MM.1S (cell line): ENCODE measurements around the gene DHX36.

Source experiments
- EZH2phosphoT487 ChIP-seq: fragments of 300-600 bp; sonication (generic); IDR thresholded peaks from 2 replicates; pipeline ENCODE4 v1.6.1; 2018; ENCODE audit warnings: antibody characterized with exemption, low read length
- TF ChIP-seq, protein P1 (sequence below): fragments of 300-600 bp; sonication (generic); IDR thresholded peaks from 2 replicates; pipeline ENCODE4 v1.5.1; 2016; ENCODE audit warnings: antibody characterized with exemption, low read length, mixed read lengths

DNA sequence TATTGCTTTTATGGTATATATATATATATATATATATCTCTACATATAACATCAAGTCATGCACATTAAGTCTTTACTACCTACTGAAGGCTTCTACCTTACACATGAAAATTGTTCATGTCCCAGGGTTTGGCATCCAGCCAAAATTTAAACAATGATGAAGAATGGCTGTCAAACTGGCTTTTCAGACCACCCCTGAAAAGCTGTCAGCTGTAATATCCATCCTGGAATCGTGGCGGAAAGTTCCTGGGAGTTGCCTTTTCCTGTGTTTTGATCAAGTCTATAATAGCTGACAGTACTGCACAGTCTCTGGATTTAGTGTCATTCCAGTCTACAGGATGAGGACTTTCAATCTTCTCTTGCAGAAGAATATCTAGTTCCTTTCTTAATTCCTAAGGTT lies 48.3 kb downstream of the DHX36 start:
- TF ChIP-seq, protein P1, sequence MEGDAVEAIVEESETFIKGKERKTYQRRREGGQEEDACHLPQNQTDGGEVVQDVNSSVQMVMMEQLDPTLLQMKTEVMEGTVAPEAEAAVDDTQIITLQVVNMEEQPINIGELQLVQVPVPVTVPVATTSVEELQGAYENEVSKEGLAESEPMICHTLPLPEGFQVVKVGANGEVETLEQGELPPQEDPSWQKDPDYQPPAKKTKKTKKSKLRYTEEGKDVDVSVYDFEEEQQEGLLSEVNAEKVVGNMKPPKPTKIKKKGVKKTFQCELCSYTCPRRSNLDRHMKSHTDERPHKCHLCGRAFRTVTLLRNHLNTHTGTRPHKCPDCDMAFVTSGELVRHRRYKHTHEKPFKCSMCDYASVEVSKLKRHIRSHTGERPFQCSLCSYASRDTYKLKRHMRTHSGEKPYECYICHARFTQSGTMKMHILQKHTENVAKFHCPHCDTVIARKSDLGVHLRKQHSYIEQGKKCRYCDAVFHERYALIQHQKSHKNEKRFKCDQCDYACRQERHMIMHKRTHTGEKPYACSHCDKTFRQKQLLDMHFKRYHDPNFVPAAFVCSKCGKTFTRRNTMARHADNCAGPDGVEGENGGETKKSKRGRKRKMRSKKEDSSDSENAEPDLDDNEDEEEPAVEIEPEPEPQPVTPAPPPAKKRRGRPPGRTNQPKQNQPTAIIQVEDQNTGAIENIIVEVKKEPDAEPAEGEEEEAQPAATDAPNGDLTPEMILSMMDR, result no peak
- TF ChIP-seq EZH2phosphoT487, result no peak
